ENCODE results near the gene ARHGEF3.

The ARHGEF3 gene

DNA sequence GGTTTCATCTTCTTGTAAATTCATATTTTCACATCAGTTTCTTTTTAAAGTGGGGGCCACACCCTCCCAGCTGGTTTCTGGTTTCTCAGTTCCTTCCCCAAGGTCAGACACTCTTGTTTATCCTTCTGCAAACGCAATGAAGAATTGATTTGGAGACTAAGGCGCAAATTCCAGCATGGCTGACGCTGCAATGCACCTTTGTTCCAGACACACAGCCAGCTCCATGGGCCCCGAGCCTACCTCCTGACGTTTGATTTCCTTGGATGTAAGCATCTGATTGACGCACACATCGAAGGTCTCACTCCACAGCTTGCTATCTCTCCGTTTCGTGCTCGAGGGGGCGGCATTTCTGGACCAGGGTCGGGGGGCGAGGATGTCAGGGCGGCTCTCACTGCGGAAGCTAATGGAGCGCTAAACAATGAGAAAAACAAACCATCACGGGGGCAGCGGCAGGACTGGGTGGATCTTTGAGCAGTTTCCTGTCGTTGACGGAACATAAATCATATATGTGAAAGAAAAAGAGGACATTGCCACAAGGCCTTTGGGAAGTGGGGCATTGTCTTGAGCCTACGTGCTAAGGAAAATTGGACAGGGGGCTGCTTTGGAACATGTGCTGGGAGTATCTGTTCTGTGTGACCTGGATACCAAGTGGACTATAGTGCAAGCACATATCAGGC lies 46.9 kb downstream of the ARHGEF3 start:
- Histone ChIP-seq H3F3A (ENCODE audit: low read depth) (no peaks in the 10 kb centered on the region), H3K4me2 (ENCODE audit: low read depth, low read length, poor library complexity, severe bottlenecking) (no peak overlapping the region), H3K4me1 (ENCODE audit: insufficient read depth, low read length, poor library complexity, severe bottlenecking) (peaks cover 10% of the 10 kb centered on the region), H3K9me3 (ENCODE audit: insufficient read depth, low read depth, low read length) (no peaks in the 10 kb centered on the region), H3K79me2 (ENCODE audit: insufficient read depth, low read length) (peaks cover 1% of the 10 kb centered on the region; the same call in 1 of the 2 replicates), H4K20me1 (ENCODE audit: insufficient read depth, low read length, poor library complexity, severe bottlenecking) (no peaks in the 10 kb centered on the region), H3K9me2 (replicated peaks; ENCODE audit: low read depth, low read length) (no peaks in the 10 kb centered on the region), H3K36me3 (ENCODE audit: insufficient read depth, low read length) (peaks cover 42% of the 10 kb centered on the region), H3K27me3 (ENCODE audit: insufficient read depth, low read length, poor library complexity, severe bottlenecking) (no peaks in the 10 kb centered on the region), H3K9ac (ENCODE audit: low read depth, low read length, poor library complexity, severe bottlenecking) (no peak overlapping the region), H3K4me3 (ENCODE audit: low read length, poor library complexity, severe bottlenecking) (no peak overlapping the region), H2AFZ (ENCODE audit: low read length) (no peak overlapping the region)
- no peak for TF ChIP-seq EZH2phosphoT487 (IDR thresholded peaks at IDR 0.05; ENCODE audit: borderline replicate concordance)
- TF ChIP-seq, protein P1, sequence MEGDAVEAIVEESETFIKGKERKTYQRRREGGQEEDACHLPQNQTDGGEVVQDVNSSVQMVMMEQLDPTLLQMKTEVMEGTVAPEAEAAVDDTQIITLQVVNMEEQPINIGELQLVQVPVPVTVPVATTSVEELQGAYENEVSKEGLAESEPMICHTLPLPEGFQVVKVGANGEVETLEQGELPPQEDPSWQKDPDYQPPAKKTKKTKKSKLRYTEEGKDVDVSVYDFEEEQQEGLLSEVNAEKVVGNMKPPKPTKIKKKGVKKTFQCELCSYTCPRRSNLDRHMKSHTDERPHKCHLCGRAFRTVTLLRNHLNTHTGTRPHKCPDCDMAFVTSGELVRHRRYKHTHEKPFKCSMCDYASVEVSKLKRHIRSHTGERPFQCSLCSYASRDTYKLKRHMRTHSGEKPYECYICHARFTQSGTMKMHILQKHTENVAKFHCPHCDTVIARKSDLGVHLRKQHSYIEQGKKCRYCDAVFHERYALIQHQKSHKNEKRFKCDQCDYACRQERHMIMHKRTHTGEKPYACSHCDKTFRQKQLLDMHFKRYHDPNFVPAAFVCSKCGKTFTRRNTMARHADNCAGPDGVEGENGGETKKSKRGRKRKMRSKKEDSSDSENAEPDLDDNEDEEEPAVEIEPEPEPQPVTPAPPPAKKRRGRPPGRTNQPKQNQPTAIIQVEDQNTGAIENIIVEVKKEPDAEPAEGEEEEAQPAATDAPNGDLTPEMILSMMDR (conservative IDR thresholded peaks at IDR 0.05; ENCODE audit: low read length) = no peak

DNA sequence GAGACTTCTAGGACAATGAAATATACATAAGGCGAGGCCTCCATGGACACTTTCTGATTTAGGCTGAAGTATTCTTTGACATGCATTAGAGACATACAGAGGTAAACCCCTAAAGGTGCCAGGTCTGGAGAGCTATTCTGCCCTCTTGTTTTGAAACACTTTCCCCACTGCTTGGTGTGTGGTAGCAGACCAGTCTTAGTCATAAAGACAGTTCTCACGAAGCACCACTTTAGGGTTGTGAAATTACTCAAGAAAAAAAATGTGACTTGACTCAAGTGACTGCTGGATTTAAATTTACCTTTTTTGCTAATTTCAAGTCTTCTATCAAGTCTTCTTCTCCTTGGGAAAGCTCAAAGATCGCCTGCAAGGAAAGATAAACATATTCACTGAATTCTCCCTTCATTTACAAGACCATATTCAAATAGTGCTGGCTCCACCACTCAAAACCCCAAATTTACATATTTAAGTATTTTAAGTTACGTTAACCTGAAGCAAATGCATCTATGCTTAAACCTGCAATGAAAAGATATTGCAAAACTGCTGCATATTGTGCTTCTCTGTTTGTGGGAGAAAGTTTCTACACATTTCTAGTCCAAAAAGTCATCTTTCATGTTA lies 48.4 kb downstream of the ARHGEF3 start:
- Histone ChIP-seq H3K9ac (ENCODE audit: low read depth, low read length, poor library complexity, severe bottlenecking) (no peak overlapping the region), H3K4me2 (ENCODE audit: low read depth, low read length, poor library complexity, severe bottlenecking) (no peak overlapping the region), H3K27me3 (ENCODE audit: insufficient read depth, low read length, poor library complexity, severe bottlenecking) (no peaks in the 10 kb centered on the region), H3F3A (ENCODE audit: low read depth) (no peaks in the 10 kb centered on the region), H3K9me3 (ENCODE audit: insufficient read depth, low read depth, low read length) (no peaks in the 10 kb centered on the region), H3K36me3 (ENCODE audit: insufficient read depth, low read length) (peaks cover 56% of the 10 kb centered on the region), H3K79me2 (ENCODE audit: insufficient read depth, low read length) (no peaks in the 10 kb centered on the region), H3K4me3 (ENCODE audit: low read length, poor library complexity, severe bottlenecking) (no peak overlapping the region), H3K9me2 (replicated peaks; ENCODE audit: low read depth, low read length) (no peaks in the 10 kb centered on the region), H2AFZ (ENCODE audit: low read length) (no peak overlapping the region), H3K4me1 (ENCODE audit: insufficient read depth, low read length, poor library complexity, severe bottlenecking) (peaks cover 7% of the 10 kb centered on the region), H4K20me1 (ENCODE audit: insufficient read depth, low read length, poor library complexity, severe bottlenecking) (no peaks in the 10 kb centered on the region)
- TF ChIP-seq, protein P1 (conservative IDR thresholded peaks at IDR 0.05; ENCODE audit: low read length) = no peak
- no peak for TF ChIP-seq EZH2phosphoT487 (IDR thresholded peaks at IDR 0.05; ENCODE audit: borderline replicate concordance)

DNA sequence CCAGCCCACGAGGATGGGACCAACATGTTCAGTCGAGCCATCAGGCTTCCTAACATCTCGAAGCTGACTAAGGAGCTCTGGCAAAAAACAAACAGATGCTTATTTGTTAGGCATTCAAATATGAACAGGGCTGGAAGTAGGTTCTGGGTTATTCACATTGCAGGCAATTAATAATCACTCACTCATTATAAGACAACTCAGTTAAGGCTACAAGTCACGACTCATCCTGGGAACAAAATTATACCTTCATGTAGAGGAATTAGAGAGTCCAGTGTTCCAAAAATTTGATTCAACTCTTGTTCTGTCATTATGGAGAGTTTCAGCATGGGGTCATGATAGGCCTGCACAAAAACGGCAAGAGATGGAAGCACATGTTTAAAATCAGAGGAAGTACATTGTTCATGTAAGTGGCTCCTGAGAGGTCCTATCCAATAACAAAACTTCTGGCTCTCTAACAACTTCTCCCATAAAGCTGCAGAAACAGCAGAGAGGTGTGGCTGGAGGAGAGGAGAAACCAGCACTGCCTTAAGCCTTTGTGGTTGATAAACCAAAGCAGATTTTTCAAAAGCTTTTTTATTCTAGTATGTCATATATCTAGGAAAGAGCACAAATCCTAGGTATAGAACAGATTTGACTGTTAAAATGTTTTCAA lies 50.6 kb downstream of the ARHGEF3 start:
- Histone ChIP-seq H3K4me2 (ENCODE audit: low read depth, low read length, poor library complexity, severe bottlenecking) (no peak overlapping the region), H2AFZ (ENCODE audit: low read length) (no peak overlapping the region), H3F3A (ENCODE audit: low read depth) (no peaks in the 10 kb centered on the region), H3K9me3 (ENCODE audit: insufficient read depth, low read depth, low read length) (no peaks in the 10 kb centered on the region), H3K4me1 (ENCODE audit: insufficient read depth, low read length, poor library complexity, severe bottlenecking) (peaks cover 5% of the 10 kb centered on the region), H3K36me3 (ENCODE audit: insufficient read depth, low read length) (peaks cover 56% of the 10 kb centered on the region), H3K79me2 (ENCODE audit: insufficient read depth, low read length) (no peaks in the 10 kb centered on the region), H3K9ac (ENCODE audit: low read depth, low read length, poor library complexity, severe bottlenecking) (no peak overlapping the region), H3K4me3 (ENCODE audit: low read length, poor library complexity, severe bottlenecking) (no peak overlapping the region), H3K9me2 (replicated peaks; ENCODE audit: low read depth, low read length) (no peaks in the 10 kb centered on the region), H4K20me1 (ENCODE audit: insufficient read depth, low read length, poor library complexity, severe bottlenecking) (no peaks in the 10 kb centered on the region), H3K27me3 (ENCODE audit: insufficient read depth, low read length, poor library complexity, severe bottlenecking) (no peaks in the 10 kb centered on the region)
- TF ChIP-seq, protein P1 (conservative IDR thresholded peaks at IDR 0.05; ENCODE audit: low read length) = no peak
- no peak for TF ChIP-seq EZH2phosphoT487 (IDR thresholded peaks at IDR 0.05; ENCODE audit: borderline replicate concordance)

All from Loucy (cell line).